ENCODE data around the gene NEK2.

GRCh38 chr1:211627259-211627658 lies 48.2 kb downstream of the NEK2 start:
- TF ChIP-seq CTCF (IDR thresholded peaks at IDR 0.05; ENCODE audit: insufficient read depth, low read length, poor library complexity, severe bottlenecking): no peak
- TF ChIP-seq EZH2phosphoT487 (conservative IDR thresholded peaks at IDR 0.05; ENCODE audit: low read length): no peak

All from SU-DHL-6 (cell line).